Stimulated activated CD8-positive, alpha-beta memory T cell treated with anti-CD3 and anti-CD28 coated beads, Interleukin-4, amount 100 ng/mL, for 4 hours (primary cell): ENCODE data around the gene ASPHD1.
A peak's percentile ranks its signal among the peaks of the same experiment; 100 is the strongest.
"Not testable (repeated sequence)": the region's sequence is repeated elsewhere in the genome, so short reads cannot be mapped to it uniquely, and the experiment has no call there.

Experiments used
- DNase-seq, 2 donors: peaks; one replicate each; pipeline ENCODE4 v3.0.0-alpha.2; 2020; ENCODE audit warnings: low read depth in 2 of 2, low spot score in 1 of 2

The ASPHD1 gene

GRCh38 chr16:29900102-29900887, at the start of gene ASPHD1:
Gene ASPHD1 (plus strand): TSS chr16:29900488. CDS start chr16:29900972, 484 bp downstream.
- peak; percentile 15 to 34 for DNase-seq

- DNase-seq, result no peak
Observed at GRCh38 chr16:29850998-29851397, 49.3 kb upstream of the ASPHD1 start.

GRCh38 chr16:29852654-29853053, 47.6 kb upstream of the ASPHD1 start:
- no peak for DNase-seq

DNA sequence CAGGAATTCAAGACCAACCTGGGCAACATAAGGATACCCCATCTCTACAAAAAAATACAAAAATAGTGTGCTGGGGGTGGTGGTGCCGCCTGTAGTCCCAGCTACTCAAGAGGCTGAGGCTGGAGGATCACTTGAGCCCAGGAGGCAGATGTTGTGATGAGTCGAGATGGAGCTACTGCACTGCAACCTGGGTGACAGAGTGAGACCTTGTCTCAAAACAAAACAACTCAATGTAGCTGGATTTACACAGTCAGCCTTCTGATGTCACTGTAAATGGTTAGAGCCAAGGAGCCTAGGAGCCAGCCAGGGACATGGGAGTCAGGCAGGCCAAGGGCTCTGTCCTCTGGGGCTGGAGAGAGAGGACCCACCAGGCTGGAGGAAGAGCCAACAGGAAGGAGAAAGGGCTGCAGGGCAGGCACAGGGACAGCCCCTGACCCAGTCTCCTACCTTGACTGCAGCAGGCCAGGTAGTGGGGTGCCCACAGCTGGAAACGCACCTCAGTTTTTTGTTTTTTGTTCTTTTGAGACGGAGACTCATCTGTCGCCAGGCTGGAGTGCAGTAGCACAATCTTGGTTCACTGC, 45.7 kb upstream of the ASPHD1 start:
- no peak for DNase-seq

GRCh38 chr16:29857133-29857760, 43.0 kb upstream of the ASPHD1 start:
- no peak for DNase-seq

DNA sequence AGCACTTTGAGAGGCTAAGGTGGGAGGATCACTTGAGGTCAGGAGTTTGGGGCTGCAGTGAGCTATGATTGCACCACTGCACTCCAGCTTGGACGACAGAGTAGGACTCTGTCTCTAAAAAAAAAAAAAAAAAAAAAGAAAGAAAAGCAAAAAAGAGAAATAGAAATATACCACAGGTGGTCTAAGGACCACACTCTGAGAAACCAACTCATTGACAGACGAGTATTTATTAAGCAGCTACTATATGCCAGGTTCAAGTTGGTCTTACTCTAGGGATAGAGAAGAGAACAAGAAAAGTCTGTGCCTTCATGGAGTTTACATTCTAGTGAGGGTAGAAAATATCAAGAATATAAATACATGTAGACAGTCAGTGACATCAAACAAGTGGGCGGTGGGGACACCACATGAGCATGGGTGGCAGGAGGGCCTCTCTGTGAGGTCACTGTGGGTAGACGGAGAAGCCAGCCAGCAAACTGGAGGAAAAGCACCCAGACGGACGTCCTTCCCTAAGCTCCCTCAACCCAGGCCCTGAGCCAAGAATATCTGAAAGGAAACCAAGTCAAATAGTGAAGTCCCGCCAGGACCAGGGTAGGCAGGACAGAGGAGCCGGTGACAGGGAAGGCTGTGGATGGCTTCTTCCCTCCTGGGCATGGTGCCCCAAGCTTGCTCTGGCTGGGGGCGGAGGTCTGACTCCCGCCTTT, 42.0 kb upstream of the ASPHD1 start:
- DNase-seq, result no peak

GRCh38 chr16:29858974-29859373, 41.3 kb upstream of the ASPHD1 start:
- no peak for DNase-seq

DNA sequence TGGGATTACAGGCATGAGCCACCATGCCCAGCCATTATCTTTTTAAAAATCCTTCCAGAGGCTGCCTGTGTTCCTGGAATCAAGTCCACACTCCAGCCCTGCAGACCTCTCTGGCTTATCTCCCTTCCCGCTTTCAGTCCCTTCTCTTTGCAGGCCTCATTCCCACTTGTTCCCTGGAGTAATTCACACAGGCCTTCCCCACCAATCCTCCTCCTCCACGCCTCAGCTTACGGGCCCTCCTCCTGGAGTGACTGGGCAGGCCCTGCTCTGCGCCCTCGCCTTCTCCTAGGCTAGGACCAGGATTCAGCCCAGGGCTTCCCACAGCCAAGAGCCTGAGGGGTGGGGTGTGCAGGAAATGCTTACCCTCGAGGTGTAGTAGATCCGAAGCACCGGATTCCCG, 40.1 kb upstream of the ASPHD1 start:
- no peak for DNase-seq

GRCh38 chr16:29862383-29862883, 37.9 kb upstream of the ASPHD1 start:
- DNase-seq, result no peak

- DNase-seq, result peak; percentile 84
Observed at GRCh38 chr16:29862884-29863668, 37.2 kb upstream of the ASPHD1 start, which contains the start of gene CDIPT. Gene CDIPT (minus strand): TSS chr16:29863226. CDS start chr16:29862857, 369 bp downstream.

DNA sequence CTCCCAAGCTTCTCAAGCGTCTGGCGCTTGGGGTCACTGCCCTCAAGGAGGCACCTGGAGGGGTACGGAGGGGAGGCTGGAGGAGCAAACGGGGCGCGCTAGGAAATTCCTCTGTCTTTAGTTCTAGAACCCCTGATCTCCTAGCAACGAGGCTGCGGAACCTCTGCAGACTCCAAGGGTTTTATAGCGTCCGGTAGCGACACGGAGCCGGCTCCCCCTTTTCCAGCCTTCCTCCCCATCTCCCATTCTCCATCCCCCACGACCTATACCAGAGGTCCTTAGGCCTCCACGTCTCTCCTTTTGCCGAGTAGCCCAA, 36.7 kb upstream of the ASPHD1 start:
- DNase-seq, result no peak

GRCh38 chr16:29864205-29864604, 36.1 kb upstream of the ASPHD1 start:
- no peak for DNase-seq

DNA sequence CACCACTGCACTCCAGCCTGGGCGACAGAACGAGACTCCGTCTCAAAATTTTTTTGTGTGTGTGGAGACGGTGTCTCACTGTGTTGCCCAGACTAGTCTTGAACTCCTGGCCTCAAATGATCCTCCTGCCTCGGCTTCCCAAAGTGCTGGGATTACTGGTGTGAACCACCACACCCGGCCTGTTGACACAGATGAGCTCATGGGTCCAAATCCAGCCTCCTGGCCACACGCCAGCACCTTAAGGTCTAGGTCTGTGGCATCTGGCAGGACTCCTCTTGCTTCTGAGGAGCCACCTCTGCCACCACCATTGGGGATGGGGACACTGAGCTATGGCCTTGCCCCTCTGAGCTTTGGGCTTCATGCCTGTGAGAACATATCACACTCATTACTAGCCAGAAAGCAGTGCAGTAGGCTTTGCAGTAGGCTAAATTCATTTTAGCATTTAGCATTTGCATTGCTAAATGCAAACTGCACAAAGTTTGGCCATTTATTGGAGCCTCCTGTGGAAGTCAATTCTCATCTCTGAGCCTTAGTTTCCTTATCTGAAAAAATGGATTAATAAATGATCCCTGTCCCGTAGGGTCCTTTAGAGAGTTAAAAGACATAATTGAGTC, 31.8 kb upstream of the ASPHD1 start:
- DNase-seq, result no peak

DNA sequence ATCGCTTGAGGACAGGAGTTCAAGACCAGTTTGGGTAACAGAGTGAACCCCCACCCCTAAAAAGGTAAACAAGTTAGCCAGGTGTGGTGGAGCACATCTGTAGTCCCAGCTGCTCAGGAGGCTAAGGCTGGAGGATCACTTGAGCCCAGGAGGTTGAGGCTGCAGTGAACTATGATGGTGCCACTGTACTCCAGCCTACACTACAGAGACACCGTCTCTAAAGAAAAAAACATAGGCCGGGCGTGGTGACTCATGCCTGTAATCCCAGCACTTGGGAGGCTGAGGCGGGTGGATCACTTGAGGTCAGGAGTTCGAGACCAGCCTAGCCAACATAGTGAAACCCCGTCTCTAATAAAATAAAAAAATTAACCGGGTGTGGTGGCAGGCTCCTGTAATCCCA, 31.2 kb upstream of the ASPHD1 start:
- DNase-seq, result not testable (repeated sequence)

- DNase-seq, result no peak
Observed at GRCh38 chr16:29871822-29872546, 28.3 kb upstream of the ASPHD1 start.

DNA sequence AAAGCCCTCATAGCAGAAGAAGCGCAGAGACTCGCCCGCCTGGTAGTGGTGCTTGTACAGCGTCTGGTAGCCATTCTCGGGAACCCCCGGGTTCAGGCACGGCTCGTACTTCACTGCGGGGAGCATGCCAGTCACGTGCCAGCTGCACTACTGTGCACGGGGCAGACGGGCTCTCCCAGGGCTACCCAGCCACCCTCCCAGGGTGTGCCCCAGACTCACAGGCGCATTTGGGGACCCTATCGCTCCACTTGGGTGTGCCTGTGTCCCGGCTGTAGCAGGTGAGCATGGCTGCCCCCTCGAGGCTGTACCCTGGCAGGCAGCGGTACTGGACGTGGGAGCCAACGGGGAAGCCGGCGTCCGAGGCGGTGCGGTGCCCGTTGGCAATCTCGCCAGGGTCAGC, 27.0 kb upstream of the ASPHD1 start:
- DNase-seq, result no peak

- no peak for DNase-seq
Observed at GRCh38 chr16:29875206-29875605, 25.1 kb upstream of the ASPHD1 start.

DNA sequence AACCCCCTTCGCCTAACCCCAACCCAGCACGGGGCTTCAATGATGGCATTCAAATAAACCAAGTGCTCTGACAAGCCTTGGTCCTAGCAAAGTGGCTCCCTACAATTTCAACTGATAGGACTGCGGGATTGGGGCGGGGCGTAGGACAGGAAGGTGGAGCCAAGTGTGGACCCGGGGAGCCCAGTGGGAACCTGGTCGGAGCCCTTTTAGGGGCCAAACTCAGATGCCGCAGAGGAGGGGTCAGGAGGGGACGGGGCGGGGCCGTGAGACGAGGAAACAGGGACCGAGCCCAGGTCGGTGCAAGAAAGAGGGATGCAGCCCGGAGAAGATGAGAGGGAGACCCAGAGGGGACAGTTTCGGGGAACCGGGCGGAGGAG, 24.1 kb upstream of the ASPHD1 start:
- no peak for DNase-seq

- DNase-seq, result no peak
Observed at GRCh38 chr16:29876594-29877249, 23.6 kb upstream of the ASPHD1 start.
